ENCODE measurements around the gene FLOT2.

- no peak for TF ChIP-seq CTCF (IDR thresholded peaks at IDR 0.05)
- no peak for TF ChIP-seq POLR2A (IDR thresholded peaks at IDR 0.05)
Measured at GRCh38 chr17:28944862-28945741, 47.6 kb upstream of the FLOT2 start.
